GM19468 (cell line): ENCODE results near the gene TBC1D1.

ENCODE experiments used
- ATAC-seq: cut with Tn5 transposase; IDR thresholded peaks from one replicate; pipeline ENCODE4 v1.9.1; 2021; ENCODE audit warnings: mild to moderate bottlenecking, moderate library complexity, moderate number of reproducible peaks; ENCODE audit not compliant: unreplicated experiment; ENCODE audit errors: extremely low read depth

The TBC1D1 gene

DNA sequence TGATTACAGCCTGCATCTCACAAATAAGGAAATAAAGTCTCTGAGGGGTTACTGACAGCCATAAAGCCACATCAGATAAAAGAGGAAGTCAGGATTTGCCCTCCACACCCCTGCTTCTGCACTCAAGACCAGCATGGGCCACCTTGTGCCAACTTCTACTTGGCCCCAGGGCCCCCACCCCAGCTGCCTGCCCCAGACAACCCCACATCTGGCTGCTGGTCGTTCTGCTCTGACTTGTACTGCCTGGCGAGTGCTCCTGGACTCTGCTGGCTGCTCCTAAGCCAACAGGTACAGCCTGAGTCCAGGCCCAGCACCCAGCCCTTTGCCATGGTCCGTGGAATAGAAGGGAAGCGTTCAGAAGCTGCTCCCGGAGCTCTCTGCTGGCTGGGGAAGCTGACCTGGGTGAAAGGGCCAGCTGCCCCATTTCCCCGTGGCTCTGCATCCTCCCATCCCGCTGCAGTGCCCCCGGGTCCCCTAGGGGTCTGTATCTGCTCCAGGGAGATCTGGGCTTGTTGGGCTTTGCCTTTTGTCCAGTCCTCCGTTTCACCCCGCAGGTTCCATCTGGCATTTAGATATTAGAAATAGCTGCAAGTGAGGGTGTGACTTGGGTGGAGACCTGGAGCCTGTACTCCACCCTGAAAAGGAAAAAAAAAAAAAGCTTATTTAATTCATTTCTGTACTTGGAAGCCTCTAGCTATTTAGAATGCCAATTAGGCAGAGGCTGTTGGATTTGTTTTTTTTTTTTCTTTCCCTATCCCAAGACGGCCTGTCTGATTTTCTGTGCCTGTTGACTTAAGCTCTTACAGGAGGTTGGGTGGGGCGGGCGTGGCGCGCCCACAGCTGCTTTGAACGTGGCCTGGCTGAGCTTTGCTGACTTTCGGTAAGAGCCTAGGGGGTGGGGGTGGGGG lies 264.1 kb downstream of the TBC1D1 start:
- no peak for ATAC-seq

GRCh38 chr4:38155589-38156294 lies 264.9 kb downstream of the TBC1D1 start:
- no peak for ATAC-seq

DNA sequence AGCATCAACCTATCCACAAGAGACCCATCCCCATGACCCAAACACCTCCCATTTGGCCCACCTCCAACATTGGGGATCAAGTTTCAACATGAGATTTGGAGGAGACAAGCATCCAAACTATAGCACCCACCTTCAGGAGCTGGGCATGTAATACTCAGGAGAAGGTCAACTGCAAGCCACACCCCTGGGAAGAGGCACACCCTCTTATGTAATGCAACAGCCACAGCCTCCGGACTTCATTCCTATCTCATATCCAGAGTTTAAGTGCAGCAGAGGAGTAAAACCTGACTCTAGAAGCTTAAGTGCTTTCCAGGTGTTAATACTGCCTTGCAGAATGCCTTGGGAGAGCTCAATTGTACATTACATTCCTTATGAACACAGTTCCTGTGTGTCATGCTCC lies 266.7 kb downstream of the TBC1D1 start:
- ATAC-seq: no peak

DNA sequence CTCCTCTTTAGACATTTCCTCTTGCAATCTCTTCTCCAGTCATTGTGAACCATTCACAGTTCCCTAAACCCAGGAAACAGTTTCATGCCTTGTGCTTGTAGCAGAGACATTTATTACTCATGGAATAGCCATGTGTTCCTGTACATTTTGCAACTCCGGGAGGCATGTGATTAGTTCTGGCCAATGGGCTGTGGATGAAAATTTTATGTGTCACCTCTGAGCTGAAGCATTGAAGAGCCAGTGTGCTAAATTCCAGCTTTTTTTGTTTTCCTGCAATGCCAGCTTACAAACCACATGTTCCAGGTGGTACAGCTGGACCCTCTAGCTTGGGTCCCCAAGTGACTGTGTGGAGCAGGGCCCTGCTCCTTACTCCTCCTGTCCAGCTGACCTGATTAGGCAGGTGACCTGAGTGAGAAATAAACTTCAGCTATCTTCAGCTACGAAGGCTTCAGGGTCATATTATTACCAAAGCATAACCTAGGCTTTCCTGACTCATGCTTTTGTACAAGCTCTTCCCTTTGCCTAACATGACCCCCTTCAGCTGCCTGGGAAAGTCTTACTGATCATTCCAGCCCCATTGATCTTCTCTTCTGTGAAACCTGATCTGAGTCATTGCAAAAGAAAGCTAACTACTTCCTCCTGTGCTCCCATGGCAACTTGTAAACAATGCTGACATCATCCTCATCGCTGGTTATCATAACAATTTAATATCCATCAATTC lies 269.8 kb downstream of the TBC1D1 start:
- ATAC-seq: peak; percentile 50

DNA sequence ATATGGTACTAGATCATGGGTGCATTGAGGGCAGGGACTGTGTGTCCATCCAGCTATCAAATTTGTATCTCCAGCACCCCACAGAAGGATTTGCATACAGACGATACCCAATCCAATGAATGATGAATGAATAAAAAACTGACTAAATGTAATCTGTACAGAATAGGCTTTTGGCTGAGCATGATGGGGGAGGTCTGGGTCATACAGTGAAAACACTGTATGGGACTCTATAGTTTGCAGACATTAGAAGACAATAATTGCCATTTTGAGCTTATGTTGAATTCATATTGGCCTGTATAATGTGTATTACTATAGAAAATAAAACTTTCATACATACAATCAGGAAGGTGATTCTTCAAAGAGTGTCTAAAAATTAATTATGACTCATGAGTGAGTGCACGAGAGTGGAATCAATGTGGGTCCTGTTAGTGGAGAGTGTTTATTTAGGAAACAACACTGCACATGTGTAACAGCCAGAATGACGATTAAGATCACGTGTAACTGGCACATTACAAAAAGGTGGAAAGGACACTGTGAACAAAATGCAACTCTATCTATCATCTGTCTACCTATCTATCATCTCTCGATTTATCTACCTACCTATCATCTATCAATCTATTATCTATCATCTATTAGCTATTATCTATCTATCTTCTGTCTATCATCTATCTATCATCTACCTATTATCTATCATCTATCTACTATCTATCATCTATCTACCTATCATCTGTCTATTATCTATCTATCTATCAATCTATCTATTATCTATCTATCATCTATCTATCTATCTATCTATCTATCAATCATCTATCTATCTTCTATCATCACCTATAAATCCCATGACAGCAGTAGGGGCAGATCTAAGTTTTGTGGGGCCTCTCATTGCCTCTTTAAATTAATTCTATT lies 270.6 kb downstream of the TBC1D1 start:
- no peak for ATAC-seq

GRCh38 chr4:38162240-38162784 lies 271.4 kb downstream of the TBC1D1 start:
- ATAC-seq: no peak

DNA sequence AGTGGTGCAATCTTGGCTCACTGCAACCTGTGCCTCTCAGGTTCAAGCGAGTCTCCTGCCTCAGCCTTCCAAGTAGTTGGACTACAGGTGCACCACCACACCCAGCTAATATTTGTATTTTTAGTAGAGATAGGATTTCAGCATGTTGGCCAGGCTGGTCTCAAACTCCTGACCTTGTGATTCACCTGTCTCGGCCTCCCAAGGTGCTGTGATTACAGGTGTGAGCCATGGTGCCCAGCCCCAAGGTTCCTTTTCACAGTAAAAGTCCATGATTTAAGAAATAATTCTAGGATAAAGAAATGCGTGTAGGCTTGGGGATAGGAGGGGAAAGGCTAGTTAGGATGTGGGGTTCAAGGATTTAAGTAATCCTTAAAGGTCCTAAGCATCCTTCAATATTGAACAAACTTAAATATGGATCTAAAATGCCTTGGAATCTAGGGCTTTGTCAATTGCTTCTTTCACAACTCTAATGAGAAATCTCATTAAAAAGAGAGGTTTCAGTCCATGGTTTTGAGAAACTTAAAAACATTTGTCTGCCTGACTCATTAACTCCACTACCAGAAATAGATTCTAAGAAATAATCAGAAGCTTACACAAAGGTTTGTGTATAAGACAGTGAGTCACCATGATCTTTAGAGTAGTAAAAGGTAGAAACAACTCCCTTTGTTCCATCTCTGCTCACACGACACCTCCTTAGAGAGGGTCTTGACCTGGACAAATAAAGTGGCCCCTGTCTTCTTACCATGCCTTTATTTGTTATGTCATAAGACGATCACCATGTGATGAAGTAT lies 272.5 kb downstream of the TBC1D1 start:
- no peak for ATAC-seq

- ATAC-seq: no peak
Observed at GRCh38 chr4:38164346-38164745, 273.5 kb downstream of the TBC1D1 start.

DNA sequence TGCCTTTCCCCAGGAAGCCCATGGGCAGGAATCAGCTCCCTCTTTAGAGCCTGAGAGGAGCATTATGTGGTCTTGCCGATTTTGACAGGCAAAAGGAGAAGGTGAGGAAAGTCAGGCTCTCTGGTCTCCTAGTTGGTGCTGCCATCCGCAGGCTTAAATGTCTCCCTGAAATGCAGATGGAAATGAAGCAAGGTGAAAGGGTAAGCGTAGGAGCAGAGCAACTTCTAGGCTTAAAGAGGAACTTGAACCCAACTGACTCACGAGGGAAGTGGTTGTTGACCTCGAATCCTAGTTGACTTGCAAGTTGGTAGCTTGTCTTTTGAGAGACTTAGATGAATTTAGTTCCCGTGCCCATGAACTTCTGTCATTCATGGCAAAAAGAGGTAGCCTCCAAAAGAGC lies 275.2 kb downstream of the TBC1D1 start:
- no peak for ATAC-seq

GRCh38 chr4:38166768-38167167 lies 275.9 kb downstream of the TBC1D1 start:
- ATAC-seq: no peak

GRCh38 chr4:38167973-38168372 lies 277.1 kb downstream of the TBC1D1 start:
- no peak for ATAC-seq

- no peak for ATAC-seq
Observed at GRCh38 chr4:38169524-38169923, 278.6 kb downstream of the TBC1D1 start.

DNA sequence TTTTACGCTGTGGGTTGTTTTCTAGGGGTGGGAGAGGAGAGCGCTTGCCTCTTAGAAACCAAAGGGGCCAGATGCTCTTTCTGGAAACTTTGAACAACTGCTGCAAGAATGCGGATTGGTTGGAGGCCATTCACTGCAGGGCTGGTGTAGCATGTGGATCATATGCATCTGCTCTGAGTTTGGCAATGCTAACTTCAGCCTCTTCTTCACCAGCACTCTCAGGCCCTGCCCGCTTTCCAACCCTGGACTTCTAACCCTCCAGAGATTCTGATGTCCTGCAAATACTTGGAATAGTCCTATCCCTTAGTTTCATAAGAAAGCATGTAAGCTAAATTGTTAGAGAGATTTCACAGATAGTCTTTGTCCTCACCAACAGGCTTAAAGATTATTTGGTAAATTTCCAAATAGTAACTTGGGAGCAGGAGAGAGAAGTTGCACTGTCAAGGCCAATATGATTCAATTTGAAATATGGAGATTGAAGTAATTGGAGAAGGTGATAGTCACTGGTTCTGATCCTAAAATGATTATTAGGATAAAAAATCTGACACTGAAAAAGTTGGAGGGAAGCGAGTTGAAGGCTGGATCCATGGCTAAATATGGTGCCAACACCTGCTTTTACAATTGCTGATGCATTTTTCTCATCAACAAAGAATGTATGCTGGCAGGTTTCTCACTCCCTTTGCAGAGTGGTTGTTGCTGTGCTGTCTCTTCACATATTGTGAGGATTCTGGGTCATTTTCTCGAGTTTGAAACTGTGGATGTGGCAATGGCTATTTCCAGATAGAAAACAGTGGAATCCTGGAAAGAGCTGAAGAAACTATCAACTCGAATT lies 279.7 kb downstream of the TBC1D1 start:
- ATAC-seq: no peak

DNA sequence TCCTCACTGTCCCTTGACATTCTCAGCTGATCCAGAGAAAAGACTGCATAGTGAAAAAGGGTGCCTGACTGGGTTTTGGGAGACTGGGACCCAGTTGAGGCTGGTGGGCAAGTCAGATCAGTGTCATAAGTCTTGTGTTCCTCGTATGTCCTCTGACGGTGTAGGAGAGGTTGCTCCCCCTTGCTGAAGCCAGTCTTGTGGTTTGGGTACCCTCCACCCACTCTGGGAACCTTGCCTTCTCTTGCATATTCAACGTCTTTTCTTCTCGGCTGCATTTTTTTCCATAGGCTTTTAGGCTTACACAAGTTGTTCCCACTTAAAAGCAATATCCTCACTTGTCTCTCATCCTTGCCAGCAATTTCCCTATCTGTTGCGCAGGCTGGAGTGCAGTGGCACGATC lies 281.2 kb downstream of the TBC1D1 start:
- no peak for ATAC-seq

- no peak for ATAC-seq
Observed at GRCh38 chr4:38173935-38174518, 283.1 kb downstream of the TBC1D1 start.

DNA sequence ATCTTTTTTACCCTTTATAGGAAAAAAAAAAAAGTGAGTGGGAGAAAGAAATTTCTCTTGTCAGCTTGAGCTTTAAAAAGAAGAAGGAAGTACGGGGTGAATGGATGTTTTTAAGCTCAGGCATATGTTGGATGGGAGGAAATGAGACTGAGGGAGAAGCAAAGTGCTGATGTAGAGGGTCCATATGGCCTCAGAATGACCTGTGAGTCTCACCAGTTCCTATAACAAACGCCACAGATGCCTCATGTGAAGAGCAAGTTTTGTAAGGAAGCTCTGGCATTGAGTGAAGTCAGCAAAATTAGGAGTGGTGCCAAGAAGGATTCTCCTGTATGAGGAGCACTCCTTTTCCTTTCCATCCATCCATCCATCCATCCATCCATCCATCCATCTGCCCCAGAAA lies 283.9 kb downstream of the TBC1D1 start:
- no peak for ATAC-seq

GRCh38 chr4:38176165-38176564 lies 285.3 kb downstream of the TBC1D1 start:
- no peak for ATAC-seq
